HFF-Myc (cell line): ENCODE data around the gene RYR3.

Experiments used
- DNase-seq: peaks from one replicate; pipeline ENCODE4 v3.0.0-alpha.2; 2011; ENCODE audit warnings: low read depth; ENCODE audit errors: extremely low read depth
- H3K4me3 ChIP-seq: replicated peaks from 2 replicates; pipeline ENCODE4 v1.5.1; 2011; ENCODE audit warnings: low read depth, mild to moderate bottlenecking, control low read depth, low read length
- TF ChIP-seq, protein P1 (sequence below): IDR thresholded peaks from 2 replicates; pipeline ENCODE4 v1.5.1; 2012; ENCODE audit warnings: mild to moderate bottlenecking, low read depth, low read length, control low read depth; ENCODE audit errors: missing control alignments

The RYR3 gene

DNA sequence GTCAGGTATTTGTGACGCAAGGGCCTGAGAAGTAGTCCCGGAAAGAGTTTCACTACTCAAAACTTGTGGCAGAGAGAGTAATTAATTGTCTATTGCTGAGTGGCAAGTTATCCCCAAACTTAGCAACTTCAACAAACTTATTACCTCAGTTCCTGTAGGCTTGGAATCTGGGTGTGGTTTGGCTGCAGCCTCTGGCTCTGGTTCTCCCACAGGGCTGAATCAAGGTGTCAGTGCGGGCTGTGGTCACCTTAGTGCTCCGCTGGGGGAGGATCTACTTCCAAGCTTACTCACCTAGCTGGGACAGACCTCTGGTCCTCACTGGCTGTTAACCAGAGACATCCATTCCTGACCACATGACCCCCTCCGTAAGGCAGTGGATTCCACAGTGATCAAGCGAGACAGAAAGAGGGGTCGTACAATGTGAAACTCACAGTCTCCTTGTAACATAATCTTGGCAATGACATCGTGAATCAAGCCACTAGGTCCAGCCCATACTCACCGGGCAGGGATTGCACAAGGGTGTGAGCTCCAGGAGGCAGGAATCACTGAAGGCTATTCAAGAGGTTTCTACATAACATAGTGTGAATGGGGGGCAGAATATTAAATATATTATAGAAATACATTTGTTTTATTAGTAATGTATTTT, 138.3 kb downstream of the RYR3 start:
- TF ChIP-seq, protein P1, sequence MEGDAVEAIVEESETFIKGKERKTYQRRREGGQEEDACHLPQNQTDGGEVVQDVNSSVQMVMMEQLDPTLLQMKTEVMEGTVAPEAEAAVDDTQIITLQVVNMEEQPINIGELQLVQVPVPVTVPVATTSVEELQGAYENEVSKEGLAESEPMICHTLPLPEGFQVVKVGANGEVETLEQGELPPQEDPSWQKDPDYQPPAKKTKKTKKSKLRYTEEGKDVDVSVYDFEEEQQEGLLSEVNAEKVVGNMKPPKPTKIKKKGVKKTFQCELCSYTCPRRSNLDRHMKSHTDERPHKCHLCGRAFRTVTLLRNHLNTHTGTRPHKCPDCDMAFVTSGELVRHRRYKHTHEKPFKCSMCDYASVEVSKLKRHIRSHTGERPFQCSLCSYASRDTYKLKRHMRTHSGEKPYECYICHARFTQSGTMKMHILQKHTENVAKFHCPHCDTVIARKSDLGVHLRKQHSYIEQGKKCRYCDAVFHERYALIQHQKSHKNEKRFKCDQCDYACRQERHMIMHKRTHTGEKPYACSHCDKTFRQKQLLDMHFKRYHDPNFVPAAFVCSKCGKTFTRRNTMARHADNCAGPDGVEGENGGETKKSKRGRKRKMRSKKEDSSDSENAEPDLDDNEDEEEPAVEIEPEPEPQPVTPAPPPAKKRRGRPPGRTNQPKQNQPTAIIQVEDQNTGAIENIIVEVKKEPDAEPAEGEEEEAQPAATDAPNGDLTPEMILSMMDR = no peak
- no peak overlapping the region for H3K4me3 ChIP-seq
- no peak for DNase-seq

GRCh38 chr15:33449810-33450209, 139.0 kb downstream of the RYR3 start:
- DNase-seq = no peak
- no peak overlapping the region for H3K4me3 ChIP-seq
- TF ChIP-seq, protein P1 = no peak

DNA sequence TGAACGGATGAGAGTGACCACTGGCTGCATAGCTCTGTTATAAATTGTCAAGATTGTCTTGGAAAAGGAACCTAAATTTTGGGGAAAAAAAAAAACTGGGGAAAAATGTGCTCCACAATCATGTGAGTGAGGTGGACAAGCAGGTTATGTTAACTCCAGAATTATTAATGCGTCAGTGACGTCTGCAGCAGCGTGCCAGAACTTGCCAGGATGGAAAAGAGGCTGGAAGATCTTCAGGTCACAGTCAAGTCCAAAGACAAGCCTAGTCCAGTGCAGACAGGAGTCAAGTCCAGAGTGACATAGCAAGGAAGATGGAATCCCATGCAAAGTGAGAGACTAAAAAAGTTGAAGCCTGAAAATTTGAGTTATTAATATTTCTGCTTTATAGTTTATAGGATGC, 140.6 kb downstream of the RYR3 start:
- H3K4me3 ChIP-seq = no peak overlapping the region
- TF ChIP-seq, protein P1 = no peak
- DNase-seq = no peak

GRCh38 chr15:33453761-33454160, 143.0 kb downstream of the RYR3 start:
- H3K4me3 ChIP-seq = no peak overlapping the region
- TF ChIP-seq, protein P1 = no peak
- DNase-seq = no peak

- no peak overlapping the region for H3K4me3 ChIP-seq
- TF ChIP-seq, protein P1 = no peak
- DNase-seq = no peak
Observed at GRCh38 chr15:33454346-33454745, 143.6 kb downstream of the RYR3 start.

DNA sequence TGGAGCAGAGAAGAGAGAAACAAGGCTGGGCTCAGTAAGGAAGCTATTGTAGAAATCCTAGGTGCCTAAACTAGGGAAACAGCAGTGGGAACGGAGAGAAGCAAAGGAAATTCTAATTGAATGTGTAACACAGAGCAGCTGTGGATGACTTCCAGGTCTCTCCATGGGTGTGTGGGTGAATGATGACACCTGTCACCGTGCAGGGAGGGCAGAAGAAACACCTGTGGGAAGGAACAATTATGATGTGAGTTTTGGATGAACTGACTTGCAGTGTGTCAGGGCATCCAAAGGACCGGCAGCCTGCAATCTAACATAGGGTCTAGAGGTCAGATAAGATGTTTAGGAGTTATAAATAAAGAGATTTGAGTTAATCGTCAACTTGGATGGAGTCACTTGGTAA, 144.2 kb downstream of the RYR3 start:
- H3K4me3 ChIP-seq = no peak overlapping the region
- no peak for DNase-seq
- TF ChIP-seq, protein P1 = no peak

DNA sequence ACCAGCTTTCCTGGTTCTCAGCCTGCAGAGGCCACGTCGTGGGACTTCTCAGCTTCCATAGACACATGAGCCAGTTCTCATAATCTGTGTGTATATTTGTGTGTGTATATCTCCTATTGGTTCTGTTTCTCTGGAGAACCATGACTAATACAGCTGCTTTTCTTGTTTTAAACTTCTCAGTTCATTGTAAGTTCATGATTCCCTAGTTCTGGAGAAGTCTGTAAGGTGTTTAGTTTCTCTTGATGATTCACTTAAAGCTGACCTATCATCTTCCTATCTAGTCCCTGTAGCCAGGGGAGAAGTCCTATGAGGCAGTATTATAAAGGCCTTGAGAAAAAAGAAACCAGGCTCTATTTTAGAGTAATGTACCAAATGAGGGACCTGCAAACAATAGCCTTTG, 147.7 kb downstream of the RYR3 start:
- no peak for DNase-seq
- TF ChIP-seq, protein P1 = no peak
- no peak overlapping the region for H3K4me3 ChIP-seq
